ENCODE results near the gene SYT17.

SYT17 gene

DNA sequence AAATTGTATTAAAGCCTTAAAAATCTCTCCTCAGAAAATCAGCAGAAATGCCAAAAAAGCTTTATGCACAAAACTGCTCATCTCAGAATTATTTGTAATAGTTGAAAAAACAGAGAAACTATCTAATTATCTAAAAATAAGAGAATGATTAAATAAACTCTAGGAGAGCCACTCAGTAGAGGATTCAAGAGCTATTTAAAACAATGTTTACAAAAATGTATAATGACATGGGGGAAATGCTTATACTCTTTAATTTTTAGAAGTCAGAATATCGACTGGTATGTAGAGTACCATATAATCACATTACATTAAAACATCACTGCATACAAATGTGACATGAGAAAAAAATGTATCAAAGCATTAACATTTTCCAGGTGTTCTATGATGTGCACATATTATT, 129.4 kb downstream of the SYT17 start:
- DNase-seq (ENCODE audit: low read depth, low spot score), result no peak

DNA sequence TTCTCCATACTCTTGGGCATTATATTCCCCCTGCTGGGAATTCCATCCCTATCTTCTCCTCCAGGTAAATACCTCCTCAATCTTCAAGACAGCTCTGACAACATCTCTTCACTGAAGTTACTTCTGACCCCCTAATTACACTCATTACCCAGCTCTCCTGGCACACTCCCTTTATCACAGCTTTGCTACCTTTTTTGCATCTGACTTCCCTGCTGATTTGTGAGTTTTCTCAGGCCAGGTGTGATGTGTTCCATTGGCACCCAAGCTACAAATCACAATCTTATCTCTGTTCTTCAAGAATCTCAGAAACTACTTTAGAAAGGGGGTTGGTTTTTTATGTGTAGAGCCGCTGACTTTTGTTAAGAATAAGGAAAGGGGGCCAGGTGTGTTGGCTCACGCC, 131.5 kb downstream of the SYT17 start:
- no peak for DNase-seq (ENCODE audit: low read depth, low spot score)

DNA sequence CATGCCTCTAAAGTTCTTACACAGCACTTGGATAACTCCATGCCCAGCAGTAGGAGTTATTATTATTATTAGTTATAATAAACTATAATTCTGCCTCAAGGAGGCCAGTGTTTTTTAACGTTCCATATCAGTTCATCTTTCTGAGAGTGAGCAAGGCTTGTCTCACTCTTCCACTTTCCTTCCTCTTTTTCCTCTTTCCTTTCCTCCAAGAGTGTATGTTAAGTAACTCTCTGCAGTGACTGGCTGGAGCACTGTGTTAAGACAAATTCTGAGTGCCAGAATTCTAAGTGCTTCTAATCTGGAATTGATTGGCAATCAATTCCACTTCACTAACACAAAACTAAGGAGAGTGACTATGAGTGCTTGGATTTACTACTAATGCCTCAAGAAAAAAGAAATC, 133.9 kb downstream of the SYT17 start:
- DNase-seq (ENCODE audit: low read depth, low spot score), result no peak

DNA sequence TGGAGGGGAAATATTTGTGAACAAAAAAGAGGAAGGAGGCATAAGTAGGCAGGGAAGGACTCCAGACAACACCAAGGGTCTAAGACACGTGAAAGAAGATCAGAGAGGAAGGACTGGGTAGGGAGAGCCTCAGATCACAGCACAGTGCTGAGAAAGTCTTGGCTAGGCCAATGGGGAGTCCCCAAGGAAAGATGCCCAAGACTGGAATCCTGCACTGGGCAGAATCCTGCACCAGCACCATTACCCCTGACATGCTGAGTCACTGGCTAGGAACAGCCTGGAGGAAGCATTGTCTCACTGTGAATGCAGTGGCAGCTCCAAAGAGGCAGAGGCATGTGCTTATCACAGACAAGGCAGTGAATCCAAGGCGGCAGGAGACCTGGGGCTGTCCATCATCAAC, 136.7 kb downstream of the SYT17 start:
- DNase-seq (ENCODE audit: low read depth, low spot score), result peak; percentile 25

DNA sequence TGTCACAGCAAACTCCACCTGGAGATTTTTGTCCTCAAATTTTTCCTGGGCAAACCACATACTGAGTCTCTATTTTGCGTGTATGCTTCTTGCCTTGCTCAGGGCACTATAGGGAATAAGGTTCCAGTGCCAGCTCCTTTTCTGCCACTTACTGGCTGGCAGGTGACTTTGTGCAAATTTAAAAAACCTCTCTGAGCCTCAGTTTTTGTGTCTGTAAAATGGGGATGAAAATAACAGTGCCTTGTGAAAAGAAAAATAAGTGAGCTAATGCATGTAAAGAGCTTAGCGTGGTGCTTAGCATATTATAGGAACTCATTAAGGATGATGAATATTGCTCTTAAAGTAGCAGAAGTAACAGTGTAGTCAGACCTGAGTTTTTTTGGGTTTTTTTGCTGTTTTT, 137.4 kb downstream of the SYT17 start:
- no peak for DNase-seq (ENCODE audit: low read depth, low spot score)

DNA sequence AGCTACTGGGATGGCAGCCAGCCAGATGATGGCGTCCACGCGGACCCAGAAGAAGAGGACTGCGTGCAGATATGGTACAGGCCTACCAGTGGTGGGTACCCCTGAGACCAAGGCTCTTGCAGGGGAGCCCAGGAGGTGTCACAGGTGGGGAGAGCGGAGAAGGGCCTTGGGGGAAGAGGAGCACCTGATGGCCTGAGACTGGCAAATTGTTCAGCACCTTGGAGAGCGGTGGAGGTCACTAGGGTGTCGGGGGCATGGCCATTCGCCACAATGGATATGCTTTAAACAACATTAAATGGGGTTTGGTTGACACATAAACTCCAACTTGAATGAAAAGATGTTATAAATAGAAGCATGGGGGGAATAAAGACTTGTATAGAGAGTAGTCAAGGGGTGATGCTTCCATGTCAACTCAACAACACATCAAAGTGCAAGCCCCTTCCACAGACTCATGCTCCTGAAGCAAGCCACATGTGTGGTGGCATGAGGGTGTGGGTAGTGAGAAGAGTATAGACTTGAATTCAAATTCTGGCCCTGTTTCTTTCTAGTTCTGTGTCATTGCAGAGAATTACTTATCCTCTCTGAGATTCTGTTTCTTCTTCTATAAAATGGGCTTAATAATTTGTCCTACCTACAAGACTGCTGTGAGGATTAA, 139.7 kb downstream of the SYT17 start:
- DNase-seq (ENCODE audit: low read depth, low spot score), result no peak

DNA sequence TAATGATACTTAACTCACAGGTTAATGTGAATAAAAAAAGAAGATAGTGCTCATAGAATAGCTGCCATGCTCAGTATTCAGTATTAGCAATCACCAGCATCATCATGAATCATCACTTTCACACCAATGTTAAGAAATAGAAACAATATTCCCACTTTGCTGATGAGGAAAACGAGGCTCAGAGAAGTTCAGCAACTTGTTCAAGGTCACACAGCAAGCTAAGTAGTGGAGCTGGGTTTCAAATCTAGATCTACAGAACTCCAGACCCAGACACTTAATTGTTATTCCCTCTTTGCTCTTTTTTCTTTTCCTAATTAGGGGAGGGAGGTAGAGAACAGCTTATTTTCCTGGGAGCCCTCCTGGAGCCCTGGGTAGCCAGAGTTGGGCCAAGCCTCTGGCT, 140.4 kb downstream of the SYT17 start:
- no peak for DNase-seq (ENCODE audit: low read depth, low spot score)

DNA sequence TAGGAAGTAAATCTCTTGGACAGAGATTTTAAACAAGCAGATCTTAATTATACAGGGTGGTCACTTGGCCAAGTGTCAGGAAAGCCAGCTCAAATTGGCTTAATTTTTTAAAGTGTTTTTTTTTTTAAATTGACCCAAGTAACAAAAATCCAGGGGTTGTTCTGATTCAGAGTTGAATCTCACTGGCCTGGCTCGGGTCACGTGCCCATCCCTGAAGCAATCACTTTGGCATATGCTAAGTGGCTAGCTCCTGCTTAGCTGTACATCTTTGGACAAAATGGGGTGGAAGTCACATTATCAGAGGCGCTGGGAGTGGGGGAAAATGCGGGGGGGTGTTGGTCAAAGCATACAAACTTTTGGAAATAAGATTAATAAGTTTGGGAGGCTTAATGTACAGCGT, 141.1 kb downstream of the SYT17 start:
- no peak for DNase-seq (ENCODE audit: low read depth, low spot score)

DNA sequence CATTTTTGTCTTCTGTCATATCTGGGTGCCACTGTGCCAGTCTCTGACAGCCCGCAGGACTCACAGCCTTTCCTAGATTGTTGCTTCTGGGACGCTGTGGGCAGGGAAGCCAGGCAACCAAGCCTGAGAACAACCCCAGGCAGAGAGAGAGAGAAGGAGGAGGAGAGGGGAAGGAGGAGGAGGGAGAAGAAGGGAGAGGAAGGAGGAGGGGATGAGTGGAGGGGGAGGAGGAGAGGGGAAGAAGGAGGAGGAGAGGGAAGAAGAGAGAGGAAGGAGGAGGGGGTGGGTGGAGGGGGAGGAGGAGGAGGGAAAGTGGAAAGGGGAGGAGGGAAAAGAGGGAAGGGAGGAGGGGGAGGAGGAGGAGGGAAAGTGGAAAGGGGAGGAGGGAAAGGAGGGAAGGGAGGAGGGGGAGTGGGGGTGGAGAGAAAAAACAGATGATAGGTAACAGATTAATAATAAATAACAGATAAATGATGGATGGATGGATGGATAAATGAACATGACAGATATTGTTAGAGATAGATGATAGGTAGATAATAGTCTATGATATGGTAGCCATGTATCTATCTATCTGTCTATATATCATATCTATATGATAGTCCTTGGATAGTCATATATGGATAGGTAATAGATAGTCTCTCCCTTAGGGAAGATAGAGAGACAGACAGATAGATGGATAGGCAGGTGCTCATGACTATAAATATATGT, 146.8 kb downstream of the SYT17 start:
- no peak for DNase-seq (ENCODE audit: low read depth, low spot score)

DNA sequence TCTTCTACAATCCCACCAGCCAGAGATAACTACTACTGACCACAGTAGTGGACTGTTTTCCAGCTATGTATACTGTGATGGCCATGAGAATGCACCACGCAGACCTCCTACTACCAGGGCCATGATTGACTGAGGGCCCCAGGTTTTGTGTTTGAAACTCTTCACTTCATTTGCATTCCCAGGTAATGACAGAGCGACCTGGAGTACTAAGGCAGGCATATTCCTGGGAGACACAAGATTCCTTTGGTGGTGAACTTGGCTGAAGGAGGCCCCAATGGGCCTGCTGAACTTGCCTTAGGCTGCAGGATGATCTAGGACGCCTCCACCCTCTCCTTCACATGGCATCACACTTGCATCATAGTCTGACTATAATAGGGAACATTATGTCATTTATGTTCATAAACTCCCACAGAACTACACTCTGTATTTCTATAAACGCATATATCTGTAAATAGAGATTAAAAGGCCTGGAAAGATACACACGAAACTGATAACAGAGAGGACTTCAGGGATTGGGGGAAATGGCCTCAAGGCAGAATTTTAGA, 147.9 kb downstream of the SYT17 start:
- DNase-seq (ENCODE audit: low read depth, low spot score), result no peak

DNA sequence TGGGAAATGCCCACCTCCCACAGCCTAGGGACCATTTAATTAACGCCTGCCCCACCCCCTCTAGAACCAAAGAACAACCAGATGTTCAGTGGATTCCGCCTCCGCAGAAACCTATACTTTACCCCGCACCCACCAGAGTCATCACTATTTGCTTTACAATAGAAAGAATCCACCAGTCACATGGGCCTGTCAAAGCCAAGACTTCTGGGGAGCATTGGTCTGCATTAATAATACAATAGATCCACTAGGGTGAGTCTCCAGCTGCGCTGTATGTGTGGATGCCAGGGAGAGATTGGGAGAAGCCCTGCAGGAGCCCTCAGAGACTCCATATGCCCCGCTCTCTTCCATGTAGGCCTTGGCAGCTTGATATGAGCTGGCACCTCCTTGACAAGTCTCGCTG, 148.8 kb downstream of the SYT17 start:
- DNase-seq (ENCODE audit: low read depth, low spot score), result no peak

Measured in astrocyte of the hippocampus (primary cell).